Adrenal gland (tissue), 12 donors: ENCODE measurements around the gene RAMP3. TPM values are rescaled to one million over a fixed set of nuclear protein-coding genes. Genes with fewer than 3 reads are reported as not detected.

Source experiments
- DNase-seq, 7 donors: peaks; one replicate each; pipeline ENCODE4 v3.0.0-alpha.2; 2019 to 2020
- H3K27ac ChIP-seq, 5 donors: fragments of 200-600 bp; sonication (generic) in 4 of 5; 1 replicate in 3 of 5; 2 replicates in 2 of 5; pipeline versions ENCODE4 v1.5.1 to v1.8.0; 2016 to 2020; ENCODE audit warnings: mild to moderate bottlenecking in 1 of 5
- H3K27me3 ChIP-seq: fragments of 200-600 bp; 2 replicates; pipeline ENCODE4 v1.8.0; 2021
- H3K36me3 ChIP-seq, 2 donors: fragments of 200-600 bp; replicated peaks in 1 of 2; 1 replicate in 1 of 2; 2 replicates in 1 of 2; pipeline versions ENCODE4 v1.5.1 to v1.8.0; 2018 to 2022
- H3K4me1 ChIP-seq, 2 donors: fragments of 200-600 bp; replicated peaks in 1 of 2; 1 replicate in 1 of 2; 2 replicates in 1 of 2; pipeline versions ENCODE4 v1.5.1 to v1.8.0; 2018 to 2021
- H3K4me3 ChIP-seq, 4 donors: fragments of 200-600 bp; sonication (generic) in 3 of 4; one replicate each; pipeline ENCODE4 v1.5.1; 2016 to 2018
- H3K9me3 ChIP-seq, 3 donors: fragments of 200-600 bp; sonication (generic) in 1 of 3; replicated peaks in 1 of 3; 1 replicate in 2 of 3; 2 replicates in 1 of 3; pipeline versions ENCODE4 v1.5.1 to v1.8.0; 2016 to 2021
- CTCF ChIP-seq, 6 experiments: fragments of 450-650 bp in 4 of 6; fragments of 200-600 bp in 2 of 6; sonication (generic) in 1 of 6; IDR thresholded peaks; 1 replicate in 5 of 6; 2 replicates in 1 of 6; pipeline versions ENCODE4 v1.5.1 to v1.8.0; 2016 to 2021; ENCODE audit warnings: antibody characterized with exemption in 6 of 6, mild to moderate bottlenecking in 2 of 6, moderate library complexity in 1 of 6
- POLR2A ChIP-seq, 2 donors: fragments of 450-650 bp; IDR thresholded peaks; one replicate each; pipeline ENCODE4 v1.6.1; 2017; ENCODE audit warnings: antibody characterized with exemption in 2 of 2, mild to moderate bottlenecking in 2 of 2, moderate library complexity in 1 of 2
- WGBS, 4 donors: extraction: QIAGEN DNeasy Blood & Tissue Kit in 2 of 4; methylation state at CpG; one replicate each; pipeline versions ENCODE4 v1.1.5 to v1.1.7; 2013 to 2017; 5-methylcytosine and 5-hydroxymethylcytosine counted together
- intact Hi-C, 2 donors: fragments of 100-400 bp; cut with DNase I; formaldehyde crosslinking; loops; one replicate each; pipeline versions ENCODE4 v1.14.1 to v1.15.0; 2022 to 2023
- polyA plus RNA-seq, 3 donors: library from polyadenylated mRNA; stranded (reverse); fragments of 200-250 nt in 2 of 3; fragments of 350-450 nt in 1 of 3; fragmentation: Illumina TruSeq in 1 of 3; extraction: RNeasy Lipid Tissue Mini Kit (QIAGEN cat#74804) in 1 of 3; gene quantifications; one replicate each; pipeline ENCODE4 v1.2.3, GENCODE V29; 2013 to 2014
- total RNA-seq, 9 donors: library from RNA; depleted of rRNA in 4 of 9; stranded (reverse); fragments of >200 nt in 4 of 9; fragments of 120-200 nt in 1 of 9; fragmentation: NEBNext Ultra II Directional in 1 of 9; extraction: Animal tissue kit (Norgen Biotek cat#: 25700) in 1 of 9; gene quantifications; one replicate each; pipeline versions ENCODE4 v1.1.0 to v1.2.4, GENCODE V29; 2013 to 2023
- donor health status: healthy with polysubstance abuse.
- donor health status: Bipolar disorder and iron deficiency.
- donor health status: DM: yes; HTN: yes; CAD: no.
- donor health status: DM: no; HTN: no; CAD: no.
- donor health status: DM: no; HTN: no; CAD: no.
- donor health status: DM: yes; HTN: yes; CAD: no.

The RAMP3 gene
- total and polyA plus RNA-seq, 12 donors = 5.6 to 134 (median 43.0) TPM

- DNase-seq = peak in 1 of 7 donors; percentile 29
- no peaks in the 10 kb centered on the region for H3K4me1 ChIP-seq
- H3K9me3 ChIP-seq = no peaks in the 10 kb centered on the region
- TF ChIP-seq POLR2A (IDR thresholded peaks at IDR 0.05) = no peak
- TF ChIP-seq CTCF (IDR thresholded peaks at IDR 0.05) = no peak
- H3K27me3 ChIP-seq = peaks cover 3% of the 10 kb centered on the region
- H3K4me3 ChIP-seq = no peak overlapping the region
- H3K27ac ChIP-seq = no peak overlapping the region
- 8 to 22% (median 18%) methylated on average over 1 to 3 of the region's 3 CpGs for WGBS, 4 donors
- intact Hi-C loops = no loop called here
- no peaks in the 10 kb centered on the region for H3K36me3 ChIP-seq
Measured at GRCh38 chr7:45224832-45225231, 67.2 kb downstream of the RAMP3 start.

DNA sequence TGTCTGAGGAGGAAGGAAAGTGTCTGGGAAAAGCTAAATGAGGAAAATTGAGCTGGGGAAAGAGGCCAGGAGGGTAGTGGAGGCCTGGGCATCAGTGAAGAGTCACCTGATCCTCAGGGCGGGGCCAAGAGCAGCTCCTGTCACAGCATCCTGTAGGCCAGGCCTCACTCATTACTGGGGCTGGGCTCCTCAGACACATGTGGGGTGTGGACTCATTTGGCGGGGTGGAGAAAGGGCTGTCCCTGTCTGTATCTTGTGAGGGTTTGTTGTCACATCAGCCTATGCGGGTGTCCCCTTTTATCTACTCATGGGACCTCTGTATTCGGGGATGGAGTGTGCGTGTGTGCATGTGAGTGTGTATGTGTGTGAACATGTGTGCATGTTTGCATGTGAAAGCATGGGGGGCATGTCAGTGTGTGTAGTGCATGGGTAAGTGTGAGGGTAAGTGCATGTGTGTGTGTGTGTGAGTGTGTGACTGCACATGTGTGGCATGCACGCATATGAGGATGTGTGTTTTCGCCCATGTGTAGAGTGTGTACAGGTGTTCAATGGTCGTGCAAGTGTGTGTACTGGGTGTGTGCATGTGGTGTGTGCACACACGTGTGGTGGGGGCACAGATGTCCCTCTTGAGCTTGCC, 67.8 kb downstream of the RAMP3 start:
- Histone ChIP-seq H3K4me3 (no peak overlapping the region), H3K9me3 (no peaks in the 10 kb centered on the region), H3K36me3 (no peaks in the 10 kb centered on the region), H3K27ac (no peak overlapping the region), H3K4me1 (no peaks in the 10 kb centered on the region), H3K27me3 (peaks cover 3% of the 10 kb centered on the region)
- WGBS, 4 donors = 69 to 90% (median 73%) methylated on average over 4 to 9 of the region's 9 CpGs
- TF ChIP-seq CTCF (IDR thresholded peaks at IDR 0.05) (no peak), POLR2A (IDR thresholded peaks at IDR 0.05) (no peak)
- intact Hi-C loops = no loop called here
- peak in 1 of 7 donors; percentile 21 for DNase-seq

- Histone ChIP-seq H3K27ac (no peak overlapping the region), H3K4me1 (no peaks in the 10 kb centered on the region), H3K36me3 (no peaks in the 10 kb centered on the region), H3K27me3 (peaks cover 3% of the 10 kb centered on the region), H3K9me3 (no peaks in the 10 kb centered on the region), H3K4me3 (no peak overlapping the region)
- no peak for DNase-seq
- no peak for TF ChIP-seq CTCF (IDR thresholded peaks at IDR 0.05)
- TF ChIP-seq POLR2A (IDR thresholded peaks at IDR 0.05) = no peak
- 0 to 51% (median 46%) methylated on average over 1 to 2 of the region's 2 CpGs; no CpG with 5 or more reads in 1 of the 4 donors for WGBS, 4 donors
- intact Hi-C loops = no loop called here
Measured at GRCh38 chr7:45225948-45226335, 68.4 kb downstream of the RAMP3 start.

GRCh38 chr7:45229156-45229920, 71.7 kb downstream of the RAMP3 start:
- TF ChIP-seq POLR2A (IDR thresholded peaks at IDR 0.05) (no peak), CTCF (IDR thresholded peaks at IDR 0.05) (no peak)
- 36 to 49% (median 46%) methylated on average over 6 to 8 of the region's 8 CpGs for WGBS, 4 donors

More at GRCh38 chr7:45229156-45229920, 71.7 kb downstream of the RAMP3 start:
- intact Hi-C loops = no loop called here
- Histone ChIP-seq H3K27ac (peak overlapping the region in 1 of 5 donors; percentile 53), H3K4me3 (no peak overlapping the region), H3K4me1 (no peaks in the 10 kb centered on the region), H3K9me3 (no peaks in the 10 kb centered on the region), H3K27me3 (peaks cover 3% of the 10 kb centered on the region), H3K36me3 (no peaks in the 10 kb centered on the region)
- DNase-seq = peak in 1 of 7 donors; percentile 15
